GM19455 (cell line): Measurements from ENCODE around the gene KRTAP5-5.
"Not testable (repeated sequence)": the region's sequence is repeated elsewhere in the genome, so short reads cannot be mapped to it uniquely, and the experiment has no call there.

Experiments used
- ATAC-seq: cut with Tn5 transposase; IDR thresholded peaks from one replicate; pipeline ENCODE4 v1.9.1; 2021; ENCODE audit not compliant: unreplicated experiment

Gene KRTAP5-5, protein sequence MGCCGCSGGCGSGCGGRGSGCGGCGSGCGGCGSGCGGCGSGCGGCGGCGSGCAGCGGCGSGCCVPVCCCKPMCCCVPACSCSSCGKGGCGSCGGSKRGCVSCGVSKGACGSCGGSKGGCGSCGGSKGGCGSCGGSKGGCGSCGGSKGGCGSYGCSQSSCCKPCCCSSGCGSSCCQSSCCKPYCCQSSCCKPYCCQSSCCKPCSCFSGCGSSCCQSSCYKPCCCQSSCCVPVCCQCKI

DNA sequence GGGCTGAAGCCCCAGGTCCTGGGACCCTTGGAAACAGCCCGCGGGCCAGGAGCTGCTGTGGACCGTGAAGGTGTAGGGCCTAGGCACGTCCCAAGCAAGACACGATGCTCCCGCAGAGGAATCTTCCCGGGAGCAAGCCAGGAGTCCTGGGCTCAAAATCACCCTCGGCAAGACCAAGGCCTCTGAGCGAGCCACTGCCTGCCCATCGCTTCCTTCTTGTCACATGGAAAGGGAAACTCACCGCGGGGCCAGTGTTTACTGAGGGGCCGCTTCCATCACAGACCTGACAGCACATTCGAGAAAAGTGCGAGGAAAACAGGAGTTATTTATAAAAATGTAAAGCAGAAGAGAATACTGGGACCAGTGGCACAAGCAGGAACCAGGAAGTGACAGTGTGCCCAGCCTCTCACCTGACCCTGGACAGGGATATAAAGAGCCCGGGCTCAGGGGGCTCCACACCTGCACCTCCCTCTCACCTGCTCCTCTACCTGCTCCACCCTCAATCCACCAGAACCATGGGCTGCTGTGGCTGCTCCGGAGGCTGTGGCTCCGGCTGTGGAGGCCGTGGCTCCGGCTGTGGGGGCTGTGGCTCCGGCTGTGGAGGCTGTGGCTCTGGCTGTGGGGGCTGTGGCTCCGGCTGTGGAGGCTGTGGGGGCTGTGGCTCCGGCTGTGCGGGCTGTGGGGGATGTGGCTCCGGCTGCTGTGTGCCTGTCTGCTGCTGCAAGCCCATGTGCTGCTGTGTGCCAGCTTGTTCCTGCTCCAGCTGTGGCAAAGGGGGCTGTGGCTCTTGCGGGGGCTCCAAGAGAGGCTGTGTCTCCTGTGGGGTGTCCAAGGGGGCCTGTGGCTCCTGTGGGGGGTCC lies at the start of gene KRTAP5-5:
Gene KRTAP5-5 (plus strand): TSS at position 450 of the 860 bp plus-strand sequence. CDS start 66 bp downstream, at position 516.
- no peak for ATAC-seq

DNA sequence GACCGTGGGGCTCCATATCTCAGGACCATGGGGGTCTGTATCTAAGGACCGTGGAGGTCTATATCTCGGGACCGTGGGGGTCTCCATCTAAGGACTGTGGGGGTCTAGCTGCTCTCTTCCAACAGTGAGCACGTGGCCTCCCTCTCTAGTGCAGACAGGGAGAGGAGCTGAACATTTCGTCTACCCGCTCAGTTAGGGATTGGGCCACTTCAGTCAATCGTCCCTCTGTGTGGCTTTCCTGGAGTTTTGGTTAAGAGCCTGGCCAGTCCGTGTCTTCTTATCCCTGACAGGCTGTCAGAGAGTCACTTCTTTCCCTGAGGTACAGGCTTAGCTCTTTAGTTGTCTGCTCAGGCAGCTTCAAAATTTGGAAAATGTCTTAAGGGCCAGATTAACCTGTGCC lies 47.6 kb upstream of the KRTAP5-5 start:
- ATAC-seq, result no peak

DNA sequence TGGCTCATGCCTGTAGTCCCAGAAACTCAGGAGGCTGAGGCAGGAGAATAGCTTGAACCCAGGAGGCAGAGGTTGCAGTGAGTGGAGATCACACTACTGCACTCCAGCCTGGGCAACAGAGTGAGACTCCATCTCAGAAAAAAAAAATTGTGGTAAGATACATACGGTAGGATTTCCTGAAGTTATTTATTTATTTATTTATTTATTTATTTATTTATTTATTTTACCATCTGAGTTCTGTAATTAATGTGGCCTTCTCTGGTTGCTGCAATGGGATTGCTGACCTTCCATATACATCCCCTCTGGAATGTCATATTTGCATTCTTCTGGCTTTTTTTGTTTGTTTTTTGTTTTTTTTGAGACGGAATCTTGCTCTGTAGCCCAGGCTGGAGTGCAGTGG lies 46.7 kb upstream of the KRTAP5-5 start:
- not testable (repeated sequence) for ATAC-seq

DNA sequence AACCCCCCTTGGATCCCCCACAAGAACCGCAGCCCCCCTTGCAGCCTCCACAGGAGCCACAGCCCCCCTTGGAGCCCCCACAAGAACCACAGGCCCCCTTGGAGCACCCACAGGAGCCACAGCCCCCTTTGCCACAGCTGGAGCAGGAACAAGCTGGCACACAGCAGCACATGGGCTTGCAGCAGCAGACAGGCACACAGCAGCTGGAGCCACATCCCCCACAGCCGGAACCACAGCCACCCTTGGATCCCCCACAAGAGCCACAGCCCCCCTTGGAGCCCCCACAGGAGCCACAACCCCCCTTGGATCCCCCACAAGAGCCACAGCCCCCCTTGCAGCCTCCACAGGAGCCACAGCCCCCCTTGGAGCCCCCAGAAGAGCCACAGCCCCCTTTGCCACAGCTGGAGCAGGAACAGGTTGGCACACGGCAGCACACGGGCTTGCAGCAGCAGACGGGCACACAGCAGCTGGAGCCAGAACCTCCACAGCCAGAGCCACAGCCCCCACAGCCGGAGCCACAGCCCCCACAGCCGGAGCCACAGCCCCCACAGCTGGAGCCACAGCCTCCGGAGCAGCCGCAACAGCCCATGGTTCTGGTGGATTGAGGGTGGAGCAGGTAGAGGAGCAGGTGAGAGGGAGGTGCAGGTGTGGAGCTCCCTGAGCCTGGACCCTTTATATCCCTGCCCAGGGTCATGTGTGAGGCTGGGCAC lies 44.8 kb upstream of the KRTAP5-5 start, which contains the start of gene KRTAP5-1:
Gene KRTAP5-1 (minus strand): TSS at position 623 of the 710 bp plus-strand sequence. CDS start 34 bp downstream, at position 589.
- ATAC-seq, result not testable (repeated sequence)

DNA sequence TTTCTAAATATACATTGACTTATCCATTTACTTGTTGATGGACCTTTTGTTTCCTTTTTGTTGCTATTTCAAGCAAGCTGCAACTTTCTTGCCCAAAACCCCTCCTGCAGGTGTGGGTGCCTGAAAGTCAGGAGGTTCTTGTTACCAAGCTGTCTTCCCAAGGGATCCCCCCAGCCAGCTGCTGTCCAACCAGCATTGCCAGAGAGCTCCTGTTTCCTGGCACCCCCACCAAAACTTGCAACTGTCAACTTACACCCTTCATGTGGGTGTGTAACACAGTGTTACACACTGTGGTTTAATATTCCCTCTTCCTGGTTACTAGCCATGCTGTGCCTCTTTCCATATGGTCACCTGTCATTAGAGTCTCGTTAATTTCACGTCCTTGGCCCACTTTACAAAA lies 42.9 kb upstream of the KRTAP5-5 start:
- no peak for ATAC-seq

DNA sequence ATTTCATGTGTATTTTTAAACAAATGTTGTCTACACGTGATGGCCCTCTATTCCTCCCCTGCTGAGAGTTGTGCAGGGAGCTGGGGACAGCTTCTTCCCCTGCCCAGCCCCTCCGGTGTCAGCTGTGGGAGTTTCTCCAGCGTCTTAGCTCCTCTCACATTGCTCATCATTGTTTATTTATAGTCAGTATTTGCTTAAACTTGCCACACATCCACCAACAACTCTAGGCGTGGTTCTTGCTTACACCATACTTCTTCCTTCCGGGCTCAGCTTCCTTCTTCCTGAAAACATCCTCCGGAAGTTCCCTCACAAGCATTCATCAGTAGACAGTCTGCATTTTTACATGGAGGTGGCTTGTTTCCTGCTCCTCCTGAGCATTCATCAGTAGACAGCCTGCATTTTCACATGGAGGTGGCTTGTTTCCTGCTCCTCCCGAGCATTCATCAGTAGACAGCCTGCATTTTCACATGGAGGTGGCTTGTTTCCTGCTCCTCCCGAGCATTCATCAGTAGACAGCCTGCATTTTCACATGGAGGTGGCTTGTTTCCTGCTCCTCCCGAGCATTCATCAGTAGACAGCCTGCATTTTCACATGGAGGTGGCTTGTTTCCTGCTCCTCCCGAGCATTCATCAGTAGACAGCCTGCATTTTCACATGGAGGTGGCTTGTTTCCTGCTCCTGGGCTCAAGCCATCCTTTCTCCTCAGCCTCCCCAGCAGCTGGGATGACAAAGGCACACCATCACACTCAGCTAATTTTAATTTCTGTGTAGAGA lies 40.2 kb upstream of the KRTAP5-5 start:
- ATAC-seq, result not testable (repeated sequence)

DNA sequence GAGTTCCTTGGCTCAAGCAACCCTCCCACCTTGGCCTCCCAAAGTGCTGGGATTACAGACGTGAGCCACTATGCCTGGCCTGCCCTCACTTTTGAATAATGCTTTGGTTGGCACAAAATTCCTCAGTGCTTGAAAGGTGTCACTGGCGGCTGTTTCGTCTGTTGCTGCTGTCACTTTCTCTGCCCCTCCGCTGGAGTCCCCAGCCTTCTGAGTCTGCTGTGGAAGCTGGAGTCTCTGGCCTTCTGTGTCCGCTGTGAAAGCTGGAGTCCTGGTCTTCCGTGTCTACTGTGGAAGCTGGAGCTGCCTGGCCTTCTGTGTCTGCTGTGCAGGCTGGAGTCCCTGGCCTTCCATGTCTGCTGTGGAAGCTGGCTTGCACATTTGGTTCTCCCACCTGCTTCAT lies 39.6 kb upstream of the KRTAP5-5 start:
- ATAC-seq, result no peak

DNA sequence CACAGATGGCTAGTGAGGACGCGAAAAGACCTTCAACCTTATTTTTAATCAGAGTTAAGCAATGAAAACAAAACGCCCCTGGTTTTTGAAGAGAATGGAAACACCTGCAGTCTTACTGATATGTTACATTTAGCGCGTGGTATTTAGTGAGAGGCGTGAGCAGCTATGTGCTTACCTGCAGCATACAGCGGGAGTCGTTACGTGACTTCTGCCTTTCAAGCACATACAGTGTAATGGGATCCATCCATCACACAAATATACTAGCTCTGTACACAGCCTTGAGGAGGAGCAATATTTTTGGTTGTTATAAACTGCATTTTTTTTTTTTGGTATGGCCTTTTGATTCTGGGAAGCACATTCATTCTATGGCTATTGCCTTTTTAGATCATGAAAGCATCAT lies 36.9 kb upstream of the KRTAP5-5 start:
- no peak for ATAC-seq

DNA sequence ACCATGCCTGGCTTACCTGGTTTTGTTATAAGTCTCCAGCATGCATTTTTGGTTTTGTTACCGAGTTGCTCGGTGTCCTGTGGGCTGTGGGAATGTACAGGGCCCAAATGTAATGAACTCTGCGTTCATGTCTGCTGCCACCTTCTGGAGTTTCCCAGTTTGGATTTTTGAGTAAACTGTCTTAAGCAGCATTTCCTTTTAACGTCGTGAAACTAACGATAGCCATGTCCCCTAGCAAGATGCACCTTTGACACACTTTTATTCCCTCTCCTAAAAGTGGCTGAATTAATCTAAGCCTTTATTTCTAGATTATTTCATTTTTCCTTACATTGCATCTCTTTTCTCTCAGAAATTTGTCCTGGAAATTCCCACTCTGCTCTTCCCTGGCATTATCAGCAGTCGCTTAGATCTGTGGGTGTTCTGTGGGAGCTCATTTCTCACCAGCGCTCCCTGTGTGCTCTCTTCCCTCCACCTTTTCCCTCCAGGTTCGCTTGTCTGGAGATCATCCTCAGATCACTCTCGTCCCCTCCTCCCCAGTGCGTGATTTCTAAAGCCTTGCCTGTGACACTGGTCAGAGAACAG lies 33.5 kb upstream of the KRTAP5-5 start:
- ATAC-seq, result not testable (repeated sequence)

DNA sequence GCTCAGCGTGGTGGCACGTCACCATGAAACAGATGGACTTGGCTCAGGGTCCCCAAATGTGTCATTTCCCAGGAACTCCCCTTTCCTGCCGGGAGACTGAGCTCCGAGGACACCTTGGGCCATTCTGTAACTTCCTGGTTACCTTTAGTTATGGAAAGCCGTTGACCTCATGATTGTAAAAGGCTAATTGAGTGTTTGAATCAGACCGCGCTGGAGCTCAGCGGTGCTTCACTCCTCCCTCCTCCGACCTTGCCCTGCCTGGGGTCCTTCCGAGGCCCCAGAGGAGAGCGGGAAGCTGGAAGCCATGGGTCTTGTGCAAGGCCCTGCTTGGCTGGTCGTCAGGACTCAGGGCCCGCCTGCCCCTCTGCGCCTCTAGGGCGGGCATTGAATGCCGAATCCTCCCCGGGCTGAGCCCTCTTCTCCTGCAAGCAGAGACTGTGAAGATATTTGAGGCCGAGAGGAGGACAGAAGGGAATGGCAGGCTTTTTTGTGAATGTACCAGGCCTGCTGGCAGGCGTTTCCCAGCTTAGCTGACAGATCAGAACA lies 32.9 kb upstream of the KRTAP5-5 start:
- not testable (repeated sequence) for ATAC-seq

DNA sequence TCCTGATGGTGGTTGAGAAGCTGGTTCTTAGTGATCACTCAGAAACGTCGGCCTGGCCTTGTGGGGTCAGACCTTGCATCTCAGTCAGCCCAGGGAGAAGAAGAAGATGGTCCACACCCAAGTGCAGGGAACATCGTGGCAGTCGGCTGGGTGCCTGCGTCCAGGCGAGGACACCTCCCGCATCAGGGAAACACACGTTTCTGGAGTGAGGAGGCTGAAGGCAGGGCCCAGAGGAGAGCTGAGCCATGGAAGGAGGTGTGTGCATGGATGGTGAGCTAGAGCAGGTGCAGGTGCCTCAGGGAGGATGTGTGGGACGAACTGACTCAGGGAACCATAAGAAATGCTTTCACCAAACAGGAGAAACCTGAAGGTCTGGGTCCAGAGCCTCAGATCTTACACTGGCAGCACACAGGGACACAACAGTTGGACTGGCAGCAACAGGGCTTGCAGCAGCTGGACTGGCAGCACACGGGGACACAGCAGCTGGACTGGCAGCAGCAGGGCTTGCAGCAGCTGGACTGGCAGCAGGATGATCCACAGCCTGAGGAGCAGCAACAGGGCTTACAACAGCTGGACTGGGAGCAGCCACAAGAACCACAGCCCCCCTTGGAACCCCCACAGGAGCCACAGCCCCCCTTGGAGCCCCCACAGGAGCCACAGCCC lies 32.1 kb upstream of the KRTAP5-5 start:
- no peak for ATAC-seq

DNA sequence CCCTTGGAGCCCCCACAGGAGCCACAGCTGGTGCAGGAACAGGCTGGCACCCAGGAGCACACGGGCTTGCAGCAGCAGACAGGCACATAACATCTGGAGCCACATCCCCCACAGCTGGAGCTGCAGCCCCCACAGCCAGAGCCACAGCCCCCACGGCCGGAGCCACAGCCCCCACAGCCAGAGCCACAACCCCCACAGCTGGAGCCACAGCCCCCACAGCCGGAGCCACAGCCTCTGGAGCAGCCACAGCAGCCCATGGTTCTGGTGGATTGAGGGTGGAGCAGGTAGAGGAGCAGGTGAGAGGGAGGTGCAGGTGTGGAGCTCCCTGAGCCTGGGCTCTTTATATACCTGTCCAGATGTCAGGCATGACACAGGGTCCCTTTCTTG lies 31.6 kb upstream of the KRTAP5-5 start, which contains the start of gene KRTAP5-2:
Gene KRTAP5-2 (minus strand): TSS at position 301 of the 387 bp plus-strand sequence. CDS start 44 bp downstream, at position 257.
- ATAC-seq, result no peak

DNA sequence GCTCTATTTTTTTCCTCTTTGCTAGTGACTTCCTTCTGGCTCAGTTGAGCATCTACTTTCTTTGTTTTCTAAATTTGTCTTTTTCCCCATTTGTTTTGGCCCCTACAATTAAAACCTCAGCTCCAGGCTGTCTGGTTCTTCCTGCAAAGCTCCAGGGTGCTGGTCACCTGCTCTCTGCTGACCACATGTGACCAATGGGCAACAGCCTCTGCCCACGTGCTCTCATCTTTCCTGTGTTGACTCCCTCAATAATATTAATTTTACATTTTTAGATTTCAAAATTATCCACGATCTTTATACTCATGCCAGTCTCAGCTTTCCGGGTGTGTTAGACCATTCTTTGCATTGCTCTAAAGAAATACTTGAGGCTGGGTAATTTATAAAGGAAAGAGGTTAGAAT lies 31.2 kb upstream of the KRTAP5-5 start:
- ATAC-seq, result not testable (repeated sequence)

DNA sequence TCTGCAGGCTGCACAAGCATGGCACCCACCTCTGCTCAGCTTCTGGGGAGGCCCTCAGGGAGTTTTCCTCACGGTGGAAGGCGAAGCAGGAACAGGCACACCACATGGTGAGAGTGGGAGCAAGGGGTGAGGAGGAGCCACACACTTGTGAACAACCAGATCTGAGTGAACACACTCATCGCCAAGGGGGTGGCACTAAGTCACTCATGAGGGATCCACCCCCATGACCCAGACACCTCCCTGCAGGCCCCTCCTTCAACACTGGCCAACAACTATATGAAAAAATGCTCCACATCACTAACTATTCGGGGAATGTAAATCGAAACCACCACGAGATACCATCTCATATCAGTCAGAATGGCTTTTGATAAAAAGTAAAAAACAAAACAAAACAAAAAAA lies 30.8 kb upstream of the KRTAP5-5 start:
- no peak for ATAC-seq

DNA sequence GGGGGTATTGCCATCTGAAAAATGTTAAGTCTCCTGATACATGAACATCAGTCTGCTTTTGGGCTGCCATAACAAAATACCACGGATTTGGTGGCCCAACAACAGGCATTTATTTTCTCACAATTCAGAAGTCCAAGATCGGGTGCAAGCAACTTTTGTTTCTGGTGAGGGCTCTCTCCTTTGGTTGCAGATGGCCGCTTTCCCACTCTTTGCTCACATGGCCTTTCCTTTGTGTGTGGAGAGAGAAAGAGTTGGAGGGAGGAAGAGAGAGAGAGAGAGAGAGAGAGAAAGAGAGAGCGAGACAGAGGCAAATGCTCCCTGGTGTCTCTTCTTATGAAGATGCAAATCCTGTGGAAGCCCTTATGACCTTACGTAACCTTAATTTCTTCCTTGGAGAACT lies 28.9 kb upstream of the KRTAP5-5 start:
- ATAC-seq, result no peak

DNA sequence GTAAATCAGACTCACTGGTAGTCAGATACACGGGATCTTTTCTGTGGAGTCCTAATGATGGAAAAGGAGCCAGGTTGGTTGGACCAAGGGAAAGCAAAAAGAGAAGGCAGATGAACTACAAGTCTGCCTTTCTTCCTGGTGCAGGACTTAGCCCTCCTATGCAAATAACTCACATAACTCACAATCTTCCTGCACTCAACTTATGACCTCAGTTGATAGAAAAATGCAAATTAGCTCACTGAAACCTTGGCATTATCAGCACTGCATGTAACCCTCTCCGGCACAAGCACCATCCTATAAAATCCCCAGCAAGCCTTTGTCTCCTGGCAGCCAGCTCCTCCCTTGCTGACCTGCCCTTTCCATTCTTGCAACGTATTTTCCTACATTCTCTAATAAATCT lies 27.9 kb upstream of the KRTAP5-5 start:
- not testable (repeated sequence) for ATAC-seq

DNA sequence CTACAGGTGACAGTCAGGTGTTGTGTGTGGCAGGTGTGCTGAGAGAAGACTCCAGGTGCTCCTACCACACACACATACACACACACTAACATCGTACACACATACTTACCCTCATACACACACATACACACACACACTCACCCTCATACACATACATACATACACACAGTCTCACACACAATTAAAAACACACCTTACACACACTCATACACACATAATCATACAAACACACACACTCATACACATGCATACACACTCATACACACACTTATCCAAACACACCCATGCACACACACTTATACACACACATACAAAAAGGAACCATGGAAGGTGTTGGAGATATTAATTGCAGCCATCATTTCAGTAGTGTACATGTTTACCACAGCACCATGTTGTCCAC lies 25.9 kb upstream of the KRTAP5-5 start:
- no peak for ATAC-seq

DNA sequence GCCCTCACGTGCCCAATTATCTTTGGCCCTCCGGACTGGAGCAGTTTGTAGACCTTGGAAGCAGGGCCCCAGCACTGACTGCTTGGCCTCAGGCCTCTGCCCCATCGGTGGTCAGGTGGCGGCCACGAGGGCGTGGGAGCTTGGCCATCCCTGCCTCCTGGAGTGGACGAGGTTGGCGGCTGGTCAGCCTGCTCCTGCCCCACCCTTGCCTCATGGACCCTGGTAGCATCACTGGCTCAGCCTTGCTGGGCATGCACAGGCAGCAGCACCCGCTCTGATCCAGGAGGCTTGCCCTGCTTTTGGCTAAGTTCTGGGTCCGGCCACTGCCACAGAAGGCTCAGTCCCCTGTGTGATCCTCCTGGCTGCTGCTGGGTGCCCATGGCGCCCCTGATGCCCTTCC lies 25.4 kb upstream of the KRTAP5-5 start:
- ATAC-seq, result no peak

DNA sequence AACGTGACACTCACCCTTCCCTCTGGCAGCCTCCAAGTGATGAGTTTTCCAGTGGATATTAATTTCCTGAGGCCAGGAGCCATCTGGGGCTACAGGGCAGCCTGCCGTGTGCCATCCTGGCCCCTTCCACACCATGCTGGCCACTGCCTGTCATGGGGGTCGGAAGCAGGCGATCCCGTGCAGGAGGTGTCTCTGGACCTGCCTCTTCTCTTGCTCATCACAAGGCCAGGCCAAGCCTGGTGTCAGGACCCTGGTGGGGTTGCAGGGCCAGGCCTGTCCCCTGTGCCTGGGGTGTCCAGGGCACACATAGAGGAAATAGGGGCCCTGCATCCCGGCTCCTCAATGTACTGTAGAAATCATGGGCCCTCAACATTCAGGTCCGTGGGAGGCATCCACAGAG lies 24.9 kb upstream of the KRTAP5-5 start:
- ATAC-seq, result no peak
